DOHH2 (cell line): ENCODE measurements around the gene TAF6.

Experiments
- H3F3A ChIP-seq: fragments of 200-600 bp; sonication (generic), shearing (Covaris generic); 2 replicates; pipeline ENCODE4 v1.6.0; 2016; ENCODE audit warnings: antibody characterized with exemption, mild to moderate bottlenecking; ENCODE audit not compliant: control insufficient read depth, insufficient read depth
- H3K27ac ChIP-seq: fragments of 200-600 bp; sonication (generic); 2 replicates; pipeline ENCODE4 v1.5.1; 2014; ENCODE audit warnings: low read depth, mild to moderate bottlenecking, low read length, moderate library complexity
- H3K27me3 ChIP-seq: fragments of 200-600 bp; sonication (generic); 2 replicates; pipeline ENCODE4 v1.6.1; 2014; ENCODE audit warnings: mild to moderate bottlenecking, low read length, mixed read lengths; ENCODE audit not compliant: control insufficient read depth
- H3K36me3 ChIP-seq: fragments of 200-600 bp; sonication (generic); 2 replicates; pipeline ENCODE4 v1.6.1; 2014; ENCODE audit warnings: mild to moderate bottlenecking, low read length, moderate library complexity, mixed read lengths; ENCODE audit not compliant: control insufficient read depth
- H3K4me1 ChIP-seq: fragments of 200-600 bp; sonication (generic); 2 replicates; pipeline ENCODE4 v1.6.1; 2014; ENCODE audit warnings: mild to moderate bottlenecking, low read length, mixed read lengths; ENCODE audit not compliant: control insufficient read depth
- H3K4me2 ChIP-seq: fragments of 200-600 bp; sonication (generic); 2 replicates; pipeline ENCODE4 v1.6.0; 2014; ENCODE audit warnings: mild to moderate bottlenecking, low read length, moderate library complexity
- H3K4me3 ChIP-seq: fragments of 200-600 bp; sonication (generic); 2 replicates; pipeline ENCODE4 v1.5.1; 2014; ENCODE audit warnings: mild to moderate bottlenecking, low read length, mixed read lengths
- H3K79me2 ChIP-seq: fragments of 200-600 bp; sonication (generic); 2 replicates; pipeline ENCODE4 v1.6.1; 2014; ENCODE audit warnings: mild to moderate bottlenecking, low read length, mixed read lengths; ENCODE audit not compliant: control insufficient read depth
- H3K9me2 ChIP-seq: fragments of 200-600 bp; sonication (generic); replicated peaks from 2 replicates; pipeline ENCODE4 v1.6.1; 2014; ENCODE audit warnings: mild to moderate bottlenecking, low read length, mixed read lengths; ENCODE audit not compliant: control insufficient read depth
- H3K9me3 ChIP-seq: fragments of 200-600 bp; sonication (generic); 2 replicates; pipeline ENCODE4 v1.6.1; 2014; ENCODE audit warnings: antibody characterized with exemption, low read length, mixed read lengths; ENCODE audit not compliant: control insufficient read depth, insufficient read depth
- H4K20me1 ChIP-seq: fragments of 200-600 bp; sonication (generic); 2 replicates; pipeline ENCODE4 v1.6.0; 2014; ENCODE audit warnings: low read depth, mild to moderate bottlenecking, antibody characterized with exemption, low read length, moderate library complexity; ENCODE audit not compliant: control insufficient read depth, insufficient read depth
- CTCF ChIP-seq: fragments of 200-600 bp; sonication (generic); IDR thresholded peaks from one replicate; pipeline ENCODE4 v1.5.1; 2014; ENCODE audit warnings: antibody characterized with exemption, mild to moderate bottlenecking, low read depth, low read length; ENCODE audit not compliant: poor library complexity, severe bottlenecking
- EZH2phosphoT487 ChIP-seq: fragments of 200-600 bp; sonication (generic); IDR thresholded peaks from 2 replicates; pipeline ENCODE4 v1.6.1; 2017; ENCODE audit warnings: borderline replicate concordance, mild to moderate bottlenecking, antibody characterized with exemption, low read length, moderate library complexity, mixed read lengths

Gene TAF6

GRCh38 chr7:100157334-100158228 lies 38.4 kb upstream of the TAF6 start:
- Histone ChIP-seq H3K27me3 (no peaks in the 10 kb centered on the region), H3K9me2 (no peaks in the 10 kb centered on the region), H3K4me3 (peak overlapping the region; percentile 86), H3K4me1 (peaks cover 54% of the 10 kb centered on the region), H3K36me3 (peaks cover 58% of the 10 kb centered on the region), H3K4me2 (peak overlapping the region; percentile 94), H3K27ac (peak overlapping the region; percentile 67), H3K9me3 (no peaks in the 10 kb centered on the region), H3K79me2 (peaks cover 64% of the 10 kb centered on the region), H3F3A (peaks cover 26% of the 10 kb centered on the region), H4K20me1 (peaks cover 8% of the 10 kb centered on the region; the same call in 1 of the 2 replicates)
- TF ChIP-seq EZH2phosphoT487 (no peak), CTCF (no peak)

GRCh38 chr7:100157069-100157333 lies 37.8 kb upstream of the TAF6 start:
- Histone ChIP-seq H3K27me3 (no peaks in the 10 kb centered on the region), H3K36me3 (peaks cover 64% of the 10 kb centered on the region), H3K4me3 (peak overlapping the region; percentile 86), H3K27ac (peak overlapping the region; percentile 67), H3K9me2 (no peaks in the 10 kb centered on the region), H3F3A (peaks cover 29% of the 10 kb centered on the region), H3K4me2 (peak overlapping the region; percentile 94), H3K4me1 (peaks cover 59% of the 10 kb centered on the region), H4K20me1 (peaks cover 8% of the 10 kb centered on the region; the same call in 1 of the 2 replicates), H3K9me3 (no peaks in the 10 kb centered on the region), H3K79me2 (peaks cover 70% of the 10 kb centered on the region)
- TF ChIP-seq EZH2phosphoT487 (no peak), CTCF (no peak)

GRCh38 chr7:100156331-100157068 lies 37.3 kb upstream of the TAF6 start:
- Histone ChIP-seq H3K4me3 (peak overlapping the region; percentile 86), H4K20me1 (peaks cover 8% of the 10 kb centered on the region; the same call in 1 of the 2 replicates), H3K4me1 (peaks cover 64% of the 10 kb centered on the region), H3F3A (peaks cover 34% of the 10 kb centered on the region), H3K27ac (peak overlapping the region; percentile 67), H3K36me3 (peaks cover 69% of the 10 kb centered on the region), H3K4me2 (peak overlapping the region; percentile 94), H3K9me3 (no peaks in the 10 kb centered on the region), H3K9me2 (no peaks in the 10 kb centered on the region), H3K27me3 (no peaks in the 10 kb centered on the region), H3K79me2 (peaks cover 75% of the 10 kb centered on the region)
- TF ChIP-seq EZH2phosphoT487 (no peak), CTCF (no peak)
